IPS-18a (cell line): Measurements from ENCODE around the gene GRN.
A peak's percentile ranks its signal among the peaks of the same experiment; 100 is the strongest.
"Not testable (repeated sequence)": the region's sequence is repeated elsewhere in the genome, so short reads cannot be mapped to it uniquely, and the experiment has no call there.

ENCODE experiments used
- H3K27ac ChIP-seq: one replicate; pipeline ENCODE4 v1.5.1; 2013; ENCODE audit warnings: low read length
- H3K27me3 ChIP-seq: one replicate; pipeline ENCODE4 v1.6.1; 2013; ENCODE audit warnings: mild to moderate bottlenecking, low read length; ENCODE audit not compliant: control insufficient read depth, insufficient read depth
- H3K36me3 ChIP-seq: one replicate; pipeline ENCODE4 v1.6.1; 2013; ENCODE audit warnings: low read depth, low read length; ENCODE audit not compliant: control insufficient read depth
- H3K4me1 ChIP-seq: one replicate; pipeline ENCODE4 v1.6.1; 2013; ENCODE audit warnings: low read depth, low read length; ENCODE audit not compliant: control insufficient read depth
- H3K4me3 ChIP-seq: one replicate; pipeline ENCODE4 v1.5.1; 2013; ENCODE audit warnings: low read length
- H3K9ac ChIP-seq: one replicate; pipeline ENCODE4 v1.6.1; 2013; ENCODE audit warnings: mild to moderate bottlenecking, low read length, moderate library complexity
- H3K9me3 ChIP-seq: one replicate; pipeline ENCODE4 v1.6.1; 2013; ENCODE audit warnings: low read depth, low read length; ENCODE audit not compliant: control insufficient read depth

Gene GRN

DNA sequence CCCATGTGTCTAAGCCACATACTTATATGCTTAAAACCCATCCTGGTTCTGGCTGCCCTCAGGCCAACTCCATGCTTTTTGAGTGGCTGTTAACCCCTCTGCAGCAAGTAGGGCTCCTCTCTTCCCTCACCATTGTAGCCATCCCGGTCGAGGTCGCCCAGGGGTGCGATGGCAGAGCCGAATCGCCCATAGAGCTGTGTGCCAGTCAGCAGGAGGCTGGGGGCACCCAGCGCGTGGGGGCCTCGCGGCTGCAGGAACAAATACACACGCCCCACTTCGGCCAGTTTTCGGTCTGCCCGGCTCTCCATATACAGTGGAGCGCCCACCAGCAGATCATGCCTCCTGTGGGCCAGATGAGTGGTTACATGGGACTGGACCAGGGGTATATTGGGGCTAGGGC lies 38.3 kb downstream of the GRN start:
- Histone ChIP-seq H3K27ac (no peak overlapping the region), H3K9me3 (no peaks in the 10 kb centered on the region)

DNA sequence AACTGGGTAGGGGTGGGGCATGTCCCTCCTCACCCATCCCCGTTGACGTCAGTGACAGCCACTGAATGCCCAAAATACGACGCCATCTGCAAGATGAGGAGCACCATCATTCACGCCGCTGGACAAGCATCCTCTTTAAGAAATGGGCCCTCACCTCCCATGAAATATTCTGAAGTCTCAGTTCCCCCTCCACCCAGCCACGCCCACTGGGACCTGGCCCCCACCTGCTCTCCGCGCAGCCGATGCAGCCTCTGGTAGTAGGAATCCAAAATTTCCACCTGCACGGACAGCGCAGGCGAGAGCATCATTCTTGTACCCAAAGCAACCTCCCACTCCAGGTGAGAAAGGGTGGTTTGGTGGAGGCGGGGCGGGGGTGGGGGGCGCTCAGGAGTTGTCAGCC lies 38.8 kb downstream of the GRN start:
- no peak overlapping the region for H3K9ac ChIP-seq
- H3K9me3 ChIP-seq = no peaks in the 10 kb centered on the region
- no peak overlapping the region for H3K27ac ChIP-seq
- no peak overlapping the region for H3K4me3 ChIP-seq
- H3K27me3 ChIP-seq = peaks cover 46% of the 10 kb centered on the region
- peaks cover 11% of the 10 kb centered on the region for H3K4me1 ChIP-seq
- no peaks in the 10 kb centered on the region for H3K36me3 ChIP-seq

More for the DNA sequence above, 38.3 kb downstream of the GRN start:
- Histone ChIP-seq H3K27me3 (peaks cover 46% of the 10 kb centered on the region), H3K9ac (no peak overlapping the region), H3K36me3 (no peaks in the 10 kb centered on the region), H3K4me1 (peaks cover 11% of the 10 kb centered on the region), H3K4me3 (no peak overlapping the region)

DNA sequence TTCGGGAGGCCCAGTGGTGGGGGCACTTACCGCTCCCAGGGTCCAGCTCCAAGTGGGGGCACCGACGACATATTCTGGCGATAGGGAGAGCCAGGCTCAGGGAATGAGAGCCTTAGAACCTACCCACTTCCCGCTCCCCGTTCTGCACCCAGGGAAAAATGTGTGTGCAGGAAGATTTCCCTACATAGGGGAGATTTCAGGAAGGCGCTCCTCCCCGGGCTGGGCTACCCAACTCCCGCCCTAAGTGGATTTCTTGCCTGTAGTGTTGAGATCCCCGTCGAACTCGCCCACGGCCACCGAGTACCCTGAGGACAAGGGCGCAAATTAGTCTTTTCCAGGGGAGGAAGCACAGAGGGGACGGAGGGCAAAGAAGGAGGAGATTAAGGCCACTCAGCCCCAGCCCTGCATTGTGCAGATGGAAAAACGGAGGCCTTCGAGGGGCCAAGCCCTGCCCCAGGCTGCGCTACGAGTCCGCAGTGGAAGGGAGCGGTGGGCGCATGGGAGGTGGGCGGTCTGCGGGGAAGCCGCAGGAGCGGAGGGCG lies 39.2 kb downstream of the GRN start:
- Histone ChIP-seq H3K36me3 (no peaks in the 10 kb centered on the region), H3K9me3 (no peaks in the 10 kb centered on the region), H3K27ac (no peak overlapping the region), H3K4me3 (peak overlapping the region; percentile 71), H3K27me3 (peaks cover 46% of the 10 kb centered on the region), H3K4me1 (peaks cover 11% of the 10 kb centered on the region), H3K9ac (peak overlapping the region; percentile 39)

DNA sequence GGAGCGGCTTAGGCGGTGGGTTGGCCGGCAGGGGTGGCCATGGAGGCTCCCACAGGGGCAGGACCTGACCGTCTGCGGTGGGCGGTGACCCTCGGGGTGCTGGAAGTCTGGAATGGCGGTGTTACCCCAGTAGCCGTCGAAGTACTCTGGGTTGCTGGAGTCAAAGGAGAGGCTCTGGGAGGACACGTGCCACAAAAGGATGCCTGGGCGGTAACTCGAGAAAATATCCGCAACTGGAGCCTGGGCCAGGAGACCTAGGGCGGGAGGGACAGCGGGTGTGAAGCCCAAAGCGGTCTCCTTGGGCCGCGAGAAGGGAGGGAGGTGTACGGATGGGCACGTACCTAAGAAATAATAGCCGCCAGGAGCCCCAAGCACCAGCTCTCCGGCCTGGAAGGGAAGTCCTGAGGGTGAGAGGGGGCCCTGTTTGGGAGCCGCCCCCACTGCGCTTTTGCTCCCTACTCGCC lies 39.8 kb downstream of the GRN start:
- Histone ChIP-seq H3K4me1 (peaks cover 11% of the 10 kb centered on the region), H3K27ac (no peak overlapping the region), H3K4me3 (peak overlapping the region; percentile 71), H3K27me3 (peaks cover 46% of the 10 kb centered on the region), H3K9ac (peak overlapping the region; percentile 39), H3K9me3 (no peaks in the 10 kb centered on the region), H3K36me3 (no peaks in the 10 kb centered on the region)

DNA sequence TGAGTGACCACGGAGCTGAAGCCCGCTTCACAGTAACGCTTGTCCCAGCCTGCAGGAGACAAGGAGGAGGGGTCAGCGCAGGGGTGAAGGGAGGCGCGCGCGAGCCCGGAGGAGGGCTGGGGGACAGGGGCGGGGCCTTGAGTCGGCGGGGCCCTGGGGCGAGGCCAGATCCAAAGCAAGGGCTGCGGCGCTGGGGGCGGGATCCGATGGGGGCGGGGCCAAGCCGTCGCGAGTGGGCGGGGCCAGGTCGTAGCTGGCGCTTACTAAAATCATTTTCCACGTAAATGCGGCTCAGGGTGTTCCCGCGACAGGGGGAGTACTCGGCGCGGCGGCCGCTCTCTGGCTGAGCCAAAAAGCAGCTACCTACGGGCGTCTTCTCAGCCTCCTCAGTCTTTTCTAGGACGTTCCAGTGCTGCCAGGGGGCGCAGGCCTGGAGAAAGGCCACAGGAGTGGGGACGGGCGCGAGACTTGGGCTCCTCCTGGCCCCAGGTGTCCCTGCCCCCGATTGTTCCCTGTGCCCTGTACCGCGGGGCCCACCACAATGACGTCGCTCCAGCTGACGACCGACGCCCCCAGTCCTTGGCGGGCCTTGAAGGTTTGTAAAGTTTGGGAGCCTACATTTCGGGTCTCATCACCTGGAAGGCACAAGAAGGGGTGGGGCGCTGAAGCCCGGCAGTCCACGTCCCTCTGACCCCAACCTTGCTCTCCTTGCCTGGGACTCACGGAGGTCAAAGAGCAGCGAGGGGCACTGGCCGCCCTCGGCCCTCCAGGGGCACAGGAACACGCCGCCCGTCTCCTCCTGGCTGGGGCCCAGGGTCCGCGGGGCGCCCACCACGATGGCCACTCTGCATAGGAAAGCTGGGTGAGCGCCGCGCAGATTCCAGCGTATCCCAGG lies 40.4 kb downstream of the GRN start:
- Histone ChIP-seq H3K4me1 (peaks cover 11% of the 10 kb centered on the region), H3K4me3 (peak overlapping the region; percentile 71), H3K27ac (no peak overlapping the region), H3K27me3 (peaks cover 46% of the 10 kb centered on the region), H3K9ac (no peak overlapping the region), H3K9me3 (no peaks in the 10 kb centered on the region), H3K36me3 (no peaks in the 10 kb centered on the region)

DNA sequence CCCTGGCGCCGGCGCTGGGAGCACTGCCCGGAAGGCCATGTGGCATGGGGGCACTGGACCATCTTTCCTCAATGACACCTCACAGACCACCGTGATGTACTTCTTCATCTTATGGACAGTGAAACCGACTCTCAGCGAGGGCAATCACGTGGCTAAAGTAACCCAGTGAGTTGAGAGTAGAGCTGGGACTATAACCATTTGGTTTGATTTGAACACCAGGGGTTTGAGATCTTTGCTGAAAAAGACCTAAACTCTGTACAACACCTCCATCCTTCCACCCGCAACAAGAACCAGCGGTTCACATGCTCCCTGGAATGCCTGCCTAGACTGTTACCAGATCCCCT lies 41.1 kb downstream of the GRN start:
- Histone ChIP-seq H3K4me3 (peak overlapping the region; percentile 71), H3K36me3 (no peaks in the 10 kb centered on the region), H3K4me1 (peaks cover 11% of the 10 kb centered on the region), H3K9me3 (no peaks in the 10 kb centered on the region), H3K9ac (no peak overlapping the region), H3K27me3 (peaks cover 46% of the 10 kb centered on the region), H3K27ac (no peak overlapping the region)

DNA sequence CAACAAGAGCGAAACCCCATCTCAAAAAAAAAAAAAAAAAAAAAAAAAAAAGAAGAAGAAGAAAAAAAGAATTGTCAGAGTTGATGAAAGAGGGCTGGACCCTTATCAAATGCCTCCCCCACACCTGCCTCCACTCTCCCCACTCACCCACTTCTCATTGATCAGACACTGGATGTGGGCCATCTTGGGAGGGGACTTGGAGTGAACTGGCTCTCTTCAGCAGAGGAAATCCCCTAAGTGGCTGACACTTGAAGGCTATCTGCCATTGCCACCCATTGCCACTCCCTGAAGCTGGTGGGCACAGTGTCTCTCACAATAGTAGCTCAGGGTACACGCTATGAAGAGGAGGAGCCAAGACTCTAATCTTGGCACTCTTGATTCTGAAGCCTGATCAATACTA lies 42.7 kb downstream of the GRN start:
- Histone ChIP-seq H3K27ac (no peak overlapping the region), H3K36me3 (no peaks in the 10 kb centered on the region), H3K4me3 (no peak overlapping the region), H3K27me3 (peaks cover 36% of the 10 kb centered on the region), H3K9ac (no peak overlapping the region), H3K9me3 (no peaks in the 10 kb centered on the region), H3K4me1 (peaks cover 11% of the 10 kb centered on the region)

DNA sequence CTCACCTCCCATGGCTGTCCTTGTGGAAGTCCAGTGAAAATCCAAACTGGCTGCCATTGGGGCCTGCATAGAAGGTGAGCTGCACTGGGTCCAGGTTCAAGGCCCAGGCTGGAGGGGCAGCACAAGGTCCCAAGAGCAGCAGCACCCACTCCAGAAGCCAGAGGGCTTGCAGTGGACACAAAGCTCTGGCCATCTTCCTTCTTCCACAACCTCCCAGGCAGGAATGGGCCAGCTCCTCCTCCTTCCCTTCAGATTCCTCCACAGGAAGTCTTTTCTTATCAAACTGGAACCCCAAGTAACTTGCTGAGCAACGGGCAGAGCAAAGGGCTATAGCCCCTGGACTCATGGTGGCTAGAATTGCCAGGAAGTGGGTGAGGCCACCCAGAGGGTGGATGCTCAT lies 44.2 kb downstream of the GRN start, which contains the start of gene ITGA2B:
TSS of gene ITGA2B (minus strand) at position 369 of the 400 bp plus-strand sequence. CDS start at position 193, 176 bp downstream.
- Histone ChIP-seq H3K9ac (no peak within 1 kb of the TSS), H3K36me3 (no peaks in the 10 kb centered on the region), H3K4me3 (no peak within 1 kb of the TSS), H3K4me1 (peaks cover 10% of the 10 kb centered on the region), H3K27ac (no peak within 1 kb of the TSS), H3K27me3 (peaks cover 21% of the 10 kb centered on the region), H3K9me3 (no peaks in the 10 kb centered on the region)

DNA sequence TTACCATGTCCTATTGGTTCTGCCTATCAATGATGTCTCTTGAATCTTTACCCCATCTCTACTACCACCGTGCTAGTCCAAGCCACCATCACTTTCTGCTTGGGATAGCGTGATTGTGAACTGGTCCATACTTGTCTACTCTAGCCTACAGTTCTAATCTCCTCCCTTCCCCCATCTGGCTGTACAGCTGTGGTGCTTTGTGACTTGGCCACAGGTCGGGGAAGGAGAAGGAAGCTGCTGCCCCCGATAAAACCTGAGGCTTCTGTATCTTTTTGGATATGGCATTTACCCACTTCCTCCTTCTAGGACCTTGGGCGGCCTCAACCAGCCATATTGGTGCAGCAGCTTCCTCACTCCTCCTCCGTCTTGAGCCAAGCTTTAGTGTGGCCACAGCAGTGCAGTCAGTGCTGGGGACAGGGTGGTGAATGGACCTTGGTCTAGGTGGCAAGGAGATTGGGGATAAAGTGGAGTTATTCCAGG lies 44.7 kb downstream of the GRN start:
- Histone ChIP-seq H3K9ac (no peak overlapping the region), H3K36me3 (no peaks in the 10 kb centered on the region), H3K4me3 (no peak overlapping the region), H3K4me1 (peaks cover 7% of the 10 kb centered on the region), H3K9me3 (no peaks in the 10 kb centered on the region), H3K27ac (no peak overlapping the region), H3K27me3 (peaks cover 16% of the 10 kb centered on the region)

DNA sequence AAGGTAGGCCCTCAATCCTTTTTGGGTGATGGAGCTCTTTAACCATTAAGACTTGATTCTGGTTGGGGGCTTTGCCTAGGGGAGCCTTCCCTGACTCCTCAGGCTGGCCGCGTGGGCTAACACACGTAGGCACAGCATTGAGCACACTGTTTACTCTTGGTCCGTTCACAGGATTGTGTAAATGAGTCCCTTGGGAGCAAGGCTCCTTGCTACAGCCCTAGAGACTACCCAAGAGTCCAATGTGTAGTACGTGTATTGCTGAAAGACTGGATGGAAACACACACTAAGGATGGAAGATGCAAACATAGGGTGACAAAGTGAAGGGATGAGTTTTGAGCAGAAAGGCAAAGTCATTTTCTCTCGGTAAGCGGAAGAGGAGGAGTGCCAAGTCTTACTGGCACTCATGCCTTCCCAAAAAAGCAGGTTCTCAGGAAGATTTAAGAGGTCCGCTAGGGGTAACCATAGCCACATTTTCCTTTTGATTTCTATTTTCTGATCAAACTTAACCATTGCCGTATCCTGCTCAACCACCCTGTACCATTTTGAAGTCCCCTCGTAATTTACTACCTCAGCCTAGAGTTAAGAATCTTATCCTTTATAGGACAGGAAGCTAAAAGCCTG lies 45.3 kb downstream of the GRN start:
- Histone ChIP-seq H3K27me3 (peaks cover 14% of the 10 kb centered on the region), H3K9me3 (no peaks in the 10 kb centered on the region), H3K4me1 (peaks cover 3% of the 10 kb centered on the region), H3K4me3 (no peak overlapping the region), H3K36me3 (no peaks in the 10 kb centered on the region), H3K9ac (no peak overlapping the region), H3K27ac (no peak overlapping the region)

DNA sequence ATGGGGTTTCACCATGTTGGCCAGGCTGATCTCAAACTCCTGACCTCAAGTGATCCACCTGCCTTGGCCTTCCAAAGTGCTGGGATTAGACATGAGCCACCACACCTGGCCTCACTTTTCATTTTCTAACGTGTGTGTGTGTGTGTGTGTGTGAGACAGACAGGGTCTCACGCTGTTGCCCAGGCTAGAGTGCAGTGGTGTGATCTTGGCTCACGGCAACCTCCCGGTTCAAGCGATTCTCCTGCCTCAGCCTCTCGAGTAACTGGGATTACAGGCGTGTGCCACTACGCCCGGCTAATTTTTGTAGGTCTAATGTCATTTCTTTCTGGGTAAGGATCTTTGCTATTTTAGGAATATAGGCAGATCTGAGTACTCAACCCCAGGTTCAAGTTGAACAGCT lies 49.0 kb downstream of the GRN start:
- not testable (repeated sequence) for H3K27me3 ChIP-seq, H3K4me1 ChIP-seq, H3K27ac ChIP-seq, H3K9ac ChIP-seq, H3K9me3 ChIP-seq, H3K4me3 ChIP-seq
- peaks cover 19% of the 10 kb centered on the region for H3K36me3 ChIP-seq
